Mesothelial cell of epicardium (in vitro differentiated cells): ENCODE results near the gene SH2D1B. TPM values are rescaled to one million over a fixed set of nuclear protein-coding genes. Genes with fewer than 3 reads are reported as not detected.

Source experiments
- DNase-seq, 2 experiments: peaks; one replicate each; pipeline ENCODE4 v3.0.0; 2021; ENCODE audit warnings: low spot score in 2 of 2; ENCODE audit not compliant: unreplicated experiment in 2 of 2
- H3K27ac Mint-ChIP-seq: 2 replicates; pipeline ENCODE4 v1.8.0; 2021; ENCODE audit warnings: mixed read lengths
- H3K27me3 Mint-ChIP-seq: 2 replicates; pipeline ENCODE4 v1.8.0; 2021; ENCODE audit warnings: low read depth, mixed read lengths
- H3K36me3 Mint-ChIP-seq: 2 replicates; pipeline ENCODE4 v1.8.0; 2021; ENCODE audit warnings: mixed read lengths
- H3K4me1 Mint-ChIP-seq: 2 replicates; pipeline ENCODE4 v1.8.0; 2021; ENCODE audit warnings: mixed read lengths
- H3K4me3 Mint-ChIP-seq: 2 replicates; pipeline ENCODE4 v1.8.0; 2021; ENCODE audit warnings: mild to moderate bottlenecking, moderate library complexity, mixed read lengths
- H3K9me3 Mint-ChIP-seq: 2 replicates; pipeline ENCODE4 v1.8.0; 2021; ENCODE audit warnings: mixed read lengths
- CTCF ChIP-seq: fragments of 200-600 bp; sonication (generic); IDR thresholded peaks from one replicate; pipeline ENCODE4 v1.5.0; 2021; ENCODE audit warnings: antibody characterized with exemption; ENCODE audit not compliant: unreplicated experiment
- total RNA-seq: library from RNA; stranded (reverse); gene quantifications from 3 replicates; pipeline ENCODE4 v1.2.1, GENCODE V29; 2021

Gene SH2D1B
- total RNA-seq, 1 donor from 2014 or later: not detected

GRCh38 chr1:162367073-162367472 is 44.9 kb downstream of the SH2D1B start:
- H3K9me3 Mint-ChIP-seq: no peaks in the 10 kb centered on the region
- no peak for TF ChIP-seq CTCF
- no peaks in the 10 kb centered on the region for H3K27me3 Mint-ChIP-seq
- DNase-seq: no peak
- no peak overlapping the region for H3K27ac Mint-ChIP-seq
- no peaks in the 10 kb centered on the region for H3K4me1 Mint-ChIP-seq
- H3K36me3 Mint-ChIP-seq: no peaks in the 10 kb centered on the region
- H3K4me3 Mint-ChIP-seq: no peak overlapping the region

GRCh38 chr1:162366671-162367070 is 45.3 kb downstream of the SH2D1B start:
- TF ChIP-seq CTCF: no peak

GRCh38 chr1:162366149-162366548 is 45.8 kb downstream of the SH2D1B start:
- no peak for TF ChIP-seq CTCF
- no peak for DNase-seq
- Mint-ChIP-seq H3K9me3 (no peaks in the 10 kb centered on the region), H3K4me3 (no peak overlapping the region), H3K27ac (no peak overlapping the region), H3K4me1 (no peaks in the 10 kb centered on the region), H3K27me3 (no peaks in the 10 kb centered on the region), H3K36me3 (no peaks in the 10 kb centered on the region)

More at GRCh38 chr1:162366671-162367070, 45.3 kb downstream of the SH2D1B start:
- Mint-ChIP-seq H3K4me3 (no peak overlapping the region), H3K9me3 (no peaks in the 10 kb centered on the region), H3K36me3 (no peaks in the 10 kb centered on the region), H3K4me1 (no peaks in the 10 kb centered on the region), H3K27ac (no peak overlapping the region), H3K27me3 (no peaks in the 10 kb centered on the region)
- no peak for DNase-seq

GRCh38 chr1:162365284-162366020 is 46.5 kb downstream of the SH2D1B start:
- H3K36me3 Mint-ChIP-seq: no peaks in the 10 kb centered on the region
- H3K9me3 Mint-ChIP-seq: no peaks in the 10 kb centered on the region
- TF ChIP-seq CTCF: no peak
- no peak overlapping the region for H3K27ac Mint-ChIP-seq
- H3K27me3 Mint-ChIP-seq: no peaks in the 10 kb centered on the region
- no peak overlapping the region for H3K4me3 Mint-ChIP-seq
- DNase-seq: no peak
- H3K4me1 Mint-ChIP-seq: no peaks in the 10 kb centered on the region

GRCh38 chr1:162364498-162364897 is 47.4 kb downstream of the SH2D1B start:
- no peaks in the 10 kb centered on the region for H3K27me3 Mint-ChIP-seq
- no peak for DNase-seq
- H3K9me3 Mint-ChIP-seq: no peaks in the 10 kb centered on the region
- H3K4me3 Mint-ChIP-seq: no peak overlapping the region
- no peaks in the 10 kb centered on the region for H3K36me3 Mint-ChIP-seq
- no peaks in the 10 kb centered on the region for H3K4me1 Mint-ChIP-seq
- no peak for TF ChIP-seq CTCF
- H3K27ac Mint-ChIP-seq: no peak overlapping the region

DNA sequence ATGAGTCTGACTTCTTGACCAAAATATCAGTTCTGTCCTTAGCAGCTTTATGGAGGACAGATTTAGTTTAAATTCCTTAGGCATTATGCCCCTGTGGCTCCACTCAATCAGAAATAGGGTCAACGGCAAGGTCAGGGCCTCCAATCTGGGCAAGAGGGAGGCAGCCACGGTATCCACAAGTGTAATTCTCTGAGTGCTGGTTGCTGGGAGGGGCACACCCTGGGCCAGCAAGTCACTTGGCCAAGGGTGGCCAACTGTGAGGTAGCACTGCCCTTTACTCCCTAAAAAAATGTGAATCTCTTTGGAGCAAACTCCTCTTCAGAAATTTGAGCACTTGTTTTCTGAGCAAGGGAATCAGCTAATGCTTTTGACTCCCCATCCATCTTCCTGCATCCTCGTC is 48.1 kb downstream of the SH2D1B start:
- DNase-seq: no peak
- H3K9me3 Mint-ChIP-seq: no peaks in the 10 kb centered on the region

More for the DNA sequence above, 48.1 kb downstream of the SH2D1B start:
- Mint-ChIP-seq H3K4me1 (no peaks in the 10 kb centered on the region), H3K4me3 (no peak overlapping the region), H3K27me3 (no peaks in the 10 kb centered on the region), H3K36me3 (no peaks in the 10 kb centered on the region), H3K27ac (no peak overlapping the region)
- TF ChIP-seq CTCF: no peak
